RWPE1 (cell line): ENCODE measurements around the gene RNASEH2A.

ENCODE experiments used
- CTCF ChIA-PET: fragments of 350-600 bp; sonication (Branson Sonifier 250); formaldehyde crosslinking; extraction: SDS; loops from one replicate; lab custom pipeline; 2021; lab: Yijun Ruan, JAX
- POLR2A ChIA-PET: fragments of 400-600 bp; formaldehyde crosslinking; extraction: SDS; loops from one replicate; lab custom pipeline; 2020; ENCODE audit warnings: antibody characterized with exemption; ENCODE audit not compliant: low non-redundant PET; lab: Yijun Ruan, JAX
- DNase-seq: peaks from one replicate; pipeline ENCODE4 v3.0.0; 2012; ENCODE audit warnings: low spot score
- H3K27ac ChIP-seq: fragments of 450-650 bp; 2 replicates; pipeline ENCODE4 v1.5.1; 2017
- CTCF ChIP-seq: fragments of 450-650 bp; conservative IDR thresholded peaks from 2 replicates; pipeline ENCODE4 v1.5.1; 2017; ENCODE audit warnings: low read depth, mild to moderate bottlenecking

The RNASEH2A gene

GRCh38 chr19:12834976-12835757 is 28.8 kb downstream of the RNASEH2A start:
- no peak for DNase-seq
- no peak overlapping the region for H3K27ac ChIP-seq
- POLR2A ChIA-PET: no interaction called here
- TF ChIP-seq CTCF: no peak
- CTCF ChIA-PET: no interaction called here

- no peak for TF ChIP-seq CTCF
- no peak for DNase-seq
- H3K27ac ChIP-seq: no peak overlapping the region
- POLR2A ChIA-PET: no interaction called here
- CTCF ChIA-PET: interaction anchor here (1.4 kb wide), 1 partner anchor 11 kb away, joined by 11 read pairs; no protein-coding TSS in a partner anchor
Observed at GRCh38 chr19:12836529-12836863, 30.1 kb downstream of the RNASEH2A start.

- TF ChIP-seq CTCF: no peak
- no peak overlapping the region for H3K27ac ChIP-seq
- ChIA-PET CTCF (interaction anchor here (0.5 to 1.4 kb wide), 3 partner anchors 11 to 63 kb away, joined by 3 to 11 read pairs (median 6); partner anchors contain the start of gene THSD8), POLR2A (interaction anchor here (0.6 kb wide), 1 partner anchor 64 kb away, joined by 5 read pairs; no protein-coding TSS in a partner anchor)
- peak; percentile 79 for DNase-seq
Observed at GRCh38 chr19:12837225-12837624, 30.8 kb downstream of the RNASEH2A start.

DNA sequence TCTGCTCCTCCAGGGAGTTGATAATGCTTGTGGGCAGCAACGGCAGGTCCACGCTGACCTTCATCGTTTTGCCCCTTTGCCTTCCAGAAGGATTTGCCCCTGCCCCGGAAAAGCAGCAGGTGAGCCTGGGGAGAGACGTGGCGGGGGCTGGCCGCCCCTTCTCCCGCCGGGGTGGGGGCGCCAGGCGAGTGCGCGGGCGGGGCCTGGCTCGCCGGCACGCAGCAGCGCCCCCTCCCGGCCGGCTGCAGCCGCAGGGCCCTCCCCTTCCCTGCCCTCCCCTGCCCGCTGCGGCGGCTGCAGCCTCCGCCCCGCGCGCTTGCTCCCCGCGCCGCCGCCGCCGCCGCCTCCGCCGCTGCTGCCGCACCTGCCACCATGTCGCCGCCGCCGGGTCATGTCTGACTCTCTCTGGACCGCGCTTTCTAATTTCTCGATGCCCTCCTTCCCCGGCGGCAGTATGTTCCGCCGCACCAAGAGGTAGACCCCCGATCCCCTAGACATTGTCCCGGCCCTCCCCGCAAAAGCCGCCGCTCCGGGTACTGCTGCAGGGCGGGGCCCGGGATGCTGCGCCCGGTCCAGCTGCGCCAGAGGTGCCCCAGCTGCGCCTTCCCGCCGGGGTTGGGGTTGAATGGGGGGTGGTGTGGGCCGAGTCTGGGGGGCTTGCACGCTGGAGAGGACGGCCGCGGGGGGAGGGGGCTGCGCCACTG is 31.9 kb downstream of the RNASEH2A start, which contains the start of gene MAST1:
Gene MAST1 (plus strand): TSS at position 334 of the 704 bp plus-strand sequence. CDS start 58 bp downstream, at position 392.
- DNase-seq: no peak
- peak; percentile 77 for TF ChIP-seq CTCF
- ChIA-PET CTCF (interaction anchor here (0.6 to 0.7 kb wide), 5 partner anchors 24 to 697 kb away, joined by 3 to 6 read pairs (median 3); no protein-coding TSS in a partner anchor), POLR2A (no interaction called here)
- H3K27ac ChIP-seq: no peak within 1 kb of the TSS

DNA sequence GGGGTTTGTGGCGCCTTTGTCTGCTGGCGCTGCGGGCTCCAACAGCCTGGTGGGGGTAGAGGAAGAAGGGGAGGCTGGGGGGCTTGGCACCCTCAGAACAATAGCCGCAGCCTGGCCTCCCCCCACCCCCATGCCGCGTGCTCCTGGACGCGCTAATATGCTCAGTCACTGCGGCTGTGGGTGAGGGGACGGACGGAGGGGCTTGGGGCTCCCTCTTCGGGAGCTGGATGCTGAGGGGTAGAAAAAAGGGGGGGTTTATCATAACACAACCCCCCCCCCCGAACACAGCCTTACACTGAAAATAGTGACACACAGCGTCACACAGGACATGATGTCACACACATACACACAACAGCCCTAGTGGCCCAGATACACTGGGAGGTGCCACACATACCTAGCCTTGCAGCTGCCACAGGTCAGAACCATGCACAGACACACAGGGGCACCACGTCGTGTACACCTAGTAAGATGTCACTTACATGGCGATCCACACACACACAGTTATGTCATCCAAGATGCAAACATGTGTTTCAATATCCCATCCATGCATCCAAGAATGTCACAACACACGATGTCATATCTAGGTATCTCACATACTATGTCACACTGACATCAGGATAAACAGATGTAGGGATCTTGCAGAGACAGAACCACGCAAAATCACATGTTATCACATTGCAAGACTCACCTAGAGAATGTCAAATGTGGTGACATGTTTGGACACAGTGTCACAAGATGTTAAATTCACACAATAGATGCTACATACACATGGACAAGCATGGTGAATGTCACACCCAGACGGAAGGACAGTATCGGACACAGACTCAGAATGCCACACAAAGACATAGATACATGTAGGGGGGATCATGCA is 32.7 kb downstream of the RNASEH2A start:
- POLR2A ChIA-PET: no interaction called here
- CTCF ChIA-PET: interaction anchor here (0.6 to 0.7 kb wide), 5 partner anchors 25 to 698 kb away, joined by 3 to 6 read pairs (median 3); no protein-coding TSS in a partner anchor
- H3K27ac ChIP-seq: no peak overlapping the region
- DNase-seq: no peak
- TF ChIP-seq CTCF: no peak
